ENCODE measurements around the gene LAMP5. TPM values are rescaled to one million over a fixed set of nuclear protein-coding genes. Genes with fewer than 3 reads are reported as not detected.

LAMP5 gene
- total RNA-seq, 1 donor: not detected

GRCh38 chr20:9523636-9524035 is 9.2 kb downstream of the LAMP5 start:
- no peak overlapping the region for H3K4me3 ChIP-seq (ENCODE audit: low read depth, low read length)
- TF ChIP-seq CTCF (IDR thresholded peaks at IDR 0.05; ENCODE audit: insufficient read depth, low read depth, low read length): no peak

GRCh38 chr20:9531581-9531980 is 17.2 kb downstream of the LAMP5 start:
- no peak for DNase-seq (ENCODE audit: low read depth)
- TF ChIP-seq CTCF (IDR thresholded peaks at IDR 0.05; ENCODE audit: insufficient read depth, low read depth, low read length): no peak
- H3K4me3 ChIP-seq (ENCODE audit: low read depth, low read length): no peak overlapping the region

More at GRCh38 chr20:9523636-9524035, 9.2 kb downstream of the LAMP5 start:
- DNase-seq (ENCODE audit: low read depth): no peak

- no peak for DNase-seq (ENCODE audit: low read depth)
- H3K4me3 ChIP-seq (ENCODE audit: low read depth, low read length): no peak overlapping the region
- TF ChIP-seq CTCF (IDR thresholded peaks at IDR 0.05; ENCODE audit: insufficient read depth, low read depth, low read length): no peak
Measured at GRCh38 chr20:9532069-9532838, 17.9 kb downstream of the LAMP5 start.

- TF ChIP-seq CTCF (IDR thresholded peaks at IDR 0.05; ENCODE audit: insufficient read depth, low read depth, low read length): no peak
- no peak for DNase-seq (ENCODE audit: low read depth)
- H3K4me3 ChIP-seq (ENCODE audit: low read depth, low read length): no peak overlapping the region
Measured at GRCh38 chr20:9534025-9534424, 19.6 kb downstream of the LAMP5 start.

GRCh38 chr20:9535449-9535848 is 21.1 kb downstream of the LAMP5 start:
- H3K4me3 ChIP-seq (ENCODE audit: low read depth, low read length): no peak overlapping the region
- DNase-seq (ENCODE audit: low read depth): no peak
- TF ChIP-seq CTCF (IDR thresholded peaks at IDR 0.05; ENCODE audit: insufficient read depth, low read depth, low read length): no peak

- no peak overlapping the region for H3K4me3 ChIP-seq (ENCODE audit: low read depth, low read length)
- no peak for TF ChIP-seq CTCF (IDR thresholded peaks at IDR 0.05; ENCODE audit: insufficient read depth, low read depth, low read length)
- DNase-seq (ENCODE audit: low read depth): no peak
Measured at GRCh38 chr20:9543214-9543613, 28.8 kb downstream of the LAMP5 start.

GRCh38 chr20:9550283-9550682 is 35.9 kb downstream of the LAMP5 start:
- H3K4me3 ChIP-seq (ENCODE audit: low read depth, low read length): no peak overlapping the region
- no peak for TF ChIP-seq CTCF (IDR thresholded peaks at IDR 0.05; ENCODE audit: insufficient read depth, low read depth, low read length)

More at GRCh38 chr20:9550283-9550682, 35.9 kb downstream of the LAMP5 start:
- DNase-seq (ENCODE audit: low read depth): no peak

Measured in fibroblast of villous mesenchyme (primary cell).